HG03060 (cell line): ENCODE data around the gene ZNF446.
"Not testable (repeated sequence)": the region's sequence is repeated elsewhere in the genome, so short reads cannot be mapped to it uniquely, and the experiment has no call there.

ENCODE experiments used
- ATAC-seq: cut with Tn5 transposase; IDR thresholded peaks from one replicate; pipeline ENCODE4 v1.9.1; 2021; ENCODE audit warnings: low read depth, moderate number of reproducible peaks; ENCODE audit not compliant: unreplicated experiment

Gene ZNF446

GRCh38 chr19:58469241-58470013 is 6.7 kb upstream of the ZNF446 start:
- no peak for ATAC-seq

- not testable (repeated sequence) for ATAC-seq
Observed at GRCh38 chr19:58470837-58471543, 5.2 kb upstream of the ZNF446 start.

GRCh38 chr19:58471736-58472135 is 4.4 kb upstream of the ZNF446 start:
- ATAC-seq, result no peak

- no peak for ATAC-seq
Observed at GRCh38 chr19:58473775-58474174, 2.4 kb upstream of the ZNF446 start.

GRCh38 chr19:58474291-58474996 is 1.7 kb upstream of the ZNF446 start:
- no peak for ATAC-seq

- no peak for ATAC-seq
Observed at GRCh38 chr19:58474997-58475713, 997 bp upstream of the ZNF446 start.

- no peak for ATAC-seq
Observed at GRCh38 chr19:58476498-58477015, 405 bp downstream of the ZNF446 start.

- no peak for ATAC-seq
Observed at GRCh38 chr19:58477130-58477529, 978 bp downstream of the ZNF446 start.

GRCh38 chr19:58477871-58478270 is 1.7 kb downstream of the ZNF446 start:
- no peak for ATAC-seq

GRCh38 chr19:58479303-58479702 is 3.2 kb downstream of the ZNF446 start:
- ATAC-seq, result no peak

- no peak for ATAC-seq
Observed at GRCh38 chr19:58479736-58480480, 3.8 kb downstream of the ZNF446 start.

GRCh38 chr19:58480481-58480830 is 4.3 kb downstream of the ZNF446 start:
- no peak for ATAC-seq

- no peak for ATAC-seq
Observed at GRCh38 chr19:58480831-58481230, 4.7 kb downstream of the ZNF446 start.

GRCh38 chr19:58482372-58482771 is 6.2 kb downstream of the ZNF446 start:
- no peak for ATAC-seq

GRCh38 chr19:58483776-58484175 is 7.6 kb downstream of the ZNF446 start:
- no peak for ATAC-seq

- ATAC-seq, result not testable (repeated sequence)
Observed at GRCh38 chr19:58484349-58484748, 8.2 kb downstream of the ZNF446 start.

- ATAC-seq, result no peak
Observed at GRCh38 chr19:58491393-58491792, 15.2 kb downstream of the ZNF446 start.

- no peak for ATAC-seq
Observed at GRCh38 chr19:58492265-58492664, 16.1 kb downstream of the ZNF446 start.

GRCh38 chr19:58497634-58498170 is 21.6 kb downstream of the ZNF446 start:
- no peak for ATAC-seq
